AG04450 (cell line): ENCODE measurements around the gene EIF3CL. TPM values are rescaled to one million over a fixed set of nuclear protein-coding genes. Genes with fewer than 3 reads are reported as not detected.
"Not testable (repeated sequence)": the region's sequence is repeated elsewhere in the genome, so short reads cannot be mapped to it uniquely, and the experiment has no call there.

Experiments
- CTCF ChIA-PET: fragments of 300-600, 350-600 bp; formaldehyde crosslinking; extraction: SDS; loops from one replicate; lab custom pipeline; 2022; ENCODE audit warnings: antibody characterized with exemption, inconsistent platforms; lab: Charles Lee
- POLR2A ChIA-PET: fragments of 350-600 bp; formaldehyde crosslinking; extraction: SDS; loops from one replicate; lab custom pipeline; 2021; ENCODE audit warnings: antibody characterized with exemption, inconsistent platforms; lab: Yijun Ruan, JAX
- DNase-seq: peaks from one replicate; pipeline ENCODE4 v3.0.0-alpha.2; 2011; ENCODE audit warnings: low read depth, low spot score
- H3K27ac ChIP-seq: one replicate; pipeline ENCODE4 v1.5.1; 2012; ENCODE audit warnings: low read depth, low read length, control low read depth
- H3K27me3 ChIP-seq: one replicate; pipeline ENCODE4 v1.6.0; 2012; ENCODE audit warnings: low read length; ENCODE audit not compliant: control insufficient read depth, insufficient read depth
- H3K4me3 ChIP-seq: 2 replicates; pipeline ENCODE4 v1.5.1; 2011; ENCODE audit warnings: mild to moderate bottlenecking, low read depth, low read length, control low read depth
- H3K9me3 ChIP-seq: 2 replicates; pipeline ENCODE4 v1.5.1; 2012; ENCODE audit warnings: low read length; ENCODE audit not compliant: control insufficient read depth, insufficient read depth
- polyA plus RNA-seq: library from polyadenylated mRNA; depleted of rRNA; stranded (reverse); fragments of >200 nt; gene quantifications from 2 replicates; pipeline ENCODE4 v1.2.3, GENCODE V29; 2011

The EIF3CL gene
- polyA plus RNA-seq, 1 experiment: 44.2 TPM

GRCh38 chr16:28413585-28413984, 9.9 kb upstream of the EIF3CL start:
- DNase-seq, CTCF ChIA-PET, H3K4me3 ChIP-seq, H3K27me3 ChIP-seq, H3K27ac ChIP-seq, H3K9me3 ChIP-seq, POLR2A ChIA-PET: not testable (repeated sequence)

DNA sequence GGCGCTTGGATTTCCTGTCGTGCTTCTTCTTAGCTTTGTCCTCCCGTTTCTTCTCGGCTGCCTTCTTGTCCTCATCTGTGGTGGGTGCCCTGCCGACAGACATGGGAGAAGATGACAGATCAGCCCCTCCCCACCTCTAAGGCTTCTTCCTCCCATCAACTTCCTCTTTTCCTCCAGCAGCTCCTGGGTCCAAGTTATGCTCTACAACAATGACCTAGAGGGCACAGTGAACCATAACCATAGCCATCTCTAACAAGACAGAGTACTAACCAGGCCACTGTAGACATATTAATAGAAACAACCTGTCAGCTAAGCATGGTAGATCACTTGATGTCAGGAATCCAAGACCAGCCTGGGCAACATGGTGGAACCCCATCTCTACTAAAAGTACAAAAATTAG, 11.6 kb downstream of the EIF3CL start:
- CTCF ChIA-PET, DNase-seq, H3K27ac ChIP-seq, POLR2A ChIA-PET, H3K27me3 ChIP-seq, H3K9me3 ChIP-seq, H3K4me3 ChIP-seq: not testable (repeated sequence)

GRCh38 chr16:28382177-28382867, 21.3 kb downstream of the EIF3CL start:
- H3K27ac ChIP-seq, H3K9me3 ChIP-seq, H3K27me3 ChIP-seq, H3K4me3 ChIP-seq, CTCF ChIA-PET, DNase-seq, POLR2A ChIA-PET: not testable (repeated sequence)

GRCh38 chr16:28377822-28378221, 25.8 kb downstream of the EIF3CL start:
- H3K9me3 ChIP-seq, H3K27me3 ChIP-seq, DNase-seq, H3K4me3 ChIP-seq, POLR2A ChIA-PET, CTCF ChIA-PET, H3K27ac ChIP-seq: not testable (repeated sequence)

DNA sequence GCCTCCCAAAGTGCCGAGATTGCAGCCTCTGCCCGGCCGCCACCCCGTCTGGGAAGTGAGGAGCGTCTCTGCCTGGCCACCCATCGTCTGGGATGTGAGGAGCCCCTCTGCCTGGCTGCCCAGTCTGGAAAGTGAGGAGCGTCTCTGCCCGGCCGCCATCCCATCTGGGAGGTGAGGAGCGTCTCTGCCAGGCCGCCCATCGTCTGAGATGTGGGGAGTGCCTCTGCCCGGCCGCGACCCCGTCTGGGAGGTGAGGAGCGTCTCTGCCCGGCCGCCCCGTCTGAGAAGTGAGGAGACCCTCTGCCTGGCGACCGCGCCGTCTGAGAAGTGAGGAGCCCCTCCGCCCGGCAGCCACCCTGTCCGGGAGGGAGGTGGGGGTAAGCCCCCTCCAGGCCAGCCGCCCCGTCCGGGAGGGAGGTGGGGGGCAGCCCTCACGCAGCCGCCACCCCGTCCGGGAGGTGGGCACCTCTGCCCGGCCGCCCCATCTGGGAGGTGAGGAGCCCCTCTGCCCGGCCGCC, 26.5 kb downstream of the EIF3CL start:
- DNase-seq, H3K9me3 ChIP-seq, H3K27me3 ChIP-seq, CTCF ChIA-PET, H3K4me3 ChIP-seq, H3K27ac ChIP-seq, POLR2A ChIA-PET: not testable (repeated sequence)

DNA sequence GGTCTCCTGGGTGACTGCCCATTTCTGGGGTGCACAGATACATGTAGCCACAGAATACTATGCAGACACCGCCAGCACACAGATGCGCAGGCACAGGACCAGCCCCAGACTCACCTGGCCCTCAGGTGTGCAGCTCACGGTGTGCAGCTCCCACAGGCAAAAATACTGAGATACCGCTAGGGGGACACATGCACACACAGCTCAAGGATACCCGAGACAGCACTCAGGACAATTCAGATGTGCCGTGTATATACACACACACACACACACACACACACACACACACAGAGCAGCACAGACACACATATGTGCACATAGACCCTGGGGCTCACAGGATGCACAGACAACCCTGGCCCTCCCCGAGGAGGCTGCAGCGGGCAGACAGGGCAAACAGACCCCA, 28.5 kb downstream of the EIF3CL start:
- H3K4me3 ChIP-seq, DNase-seq, H3K27me3 ChIP-seq, CTCF ChIA-PET, H3K9me3 ChIP-seq, H3K27ac ChIP-seq, POLR2A ChIA-PET: not testable (repeated sequence)

DNA sequence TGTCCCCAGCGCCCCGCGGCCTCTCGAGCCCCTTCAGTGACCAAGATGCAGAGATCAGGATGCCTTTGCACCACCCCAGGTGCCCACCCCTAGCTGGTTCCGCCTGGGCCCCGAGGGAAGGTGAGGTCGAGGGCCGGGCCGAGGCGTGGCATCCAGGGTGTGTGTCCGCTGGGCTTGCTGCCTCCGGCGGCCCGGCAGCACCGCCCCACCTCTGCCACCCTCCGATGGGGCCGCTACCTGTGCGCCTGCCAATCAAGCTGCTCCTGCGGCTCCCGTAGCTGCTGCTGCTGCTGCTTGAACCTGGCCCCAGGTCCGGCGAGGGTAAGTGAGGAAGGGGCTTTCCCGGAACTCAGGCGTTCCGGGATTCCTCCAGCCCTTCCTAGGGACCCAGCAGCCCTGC, 29.4 kb downstream of the EIF3CL start:
- CTCF ChIA-PET, DNase-seq, H3K27me3 ChIP-seq, H3K9me3 ChIP-seq, H3K27ac ChIP-seq, H3K4me3 ChIP-seq, POLR2A ChIA-PET: not testable (repeated sequence)

DNA sequence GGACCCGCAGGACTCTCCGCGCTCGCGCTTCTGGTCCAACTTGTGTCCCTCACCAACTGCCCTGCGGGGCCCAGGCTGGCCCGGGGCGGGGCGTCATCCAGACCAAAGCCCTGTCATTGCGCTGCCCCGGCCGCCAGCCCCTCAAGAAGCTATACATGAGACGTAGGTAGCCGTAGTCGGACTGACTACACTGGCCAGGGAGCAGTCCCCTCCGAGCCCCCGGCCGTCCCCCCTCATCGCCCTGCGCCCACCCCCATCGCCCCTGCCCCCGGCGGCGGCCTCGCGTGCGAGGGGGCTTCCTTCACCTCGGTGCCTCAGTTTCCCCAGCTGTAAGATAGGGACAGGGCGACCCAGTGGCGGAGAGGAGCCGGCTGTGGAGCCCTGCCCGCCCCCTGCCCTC, 35.7 kb downstream of the EIF3CL start:
- H3K27me3 ChIP-seq, H3K4me3 ChIP-seq, POLR2A ChIA-PET, H3K27ac ChIP-seq, CTCF ChIA-PET, DNase-seq, H3K9me3 ChIP-seq: not testable (repeated sequence)
